Adrenal gland (tissue), 12 donors: ENCODE results near the gene CPTP. TPM values are rescaled to one million over a fixed set of nuclear protein-coding genes. Genes with fewer than 3 reads are reported as not detected.

Experiments used
- DNase-seq, 7 donors: peaks; one replicate each; pipeline ENCODE4 v3.0.0-alpha.2; 2019 to 2020
- H3K27ac ChIP-seq, 5 donors: fragments of 200-600 bp; sonication (generic) in 4 of 5; 1 replicate in 3 of 5; 2 replicates in 2 of 5; pipeline versions ENCODE4 v1.5.1 to v1.8.0; 2016 to 2020; ENCODE audit warnings: mild to moderate bottlenecking in 1 of 5
- H3K27me3 ChIP-seq: fragments of 200-600 bp; 2 replicates; pipeline ENCODE4 v1.8.0; 2021
- H3K36me3 ChIP-seq, 2 donors: fragments of 200-600 bp; replicated peaks in 1 of 2; 1 replicate in 1 of 2; 2 replicates in 1 of 2; pipeline versions ENCODE4 v1.5.1 to v1.8.0; 2018 to 2022
- H3K4me1 ChIP-seq, 2 donors: fragments of 200-600 bp; replicated peaks in 1 of 2; 1 replicate in 1 of 2; 2 replicates in 1 of 2; pipeline versions ENCODE4 v1.5.1 to v1.8.0; 2018 to 2021
- H3K4me3 ChIP-seq, 4 donors: fragments of 200-600 bp; sonication (generic) in 3 of 4; one replicate each; pipeline ENCODE4 v1.5.1; 2016 to 2018
- H3K9me3 ChIP-seq, 3 donors: fragments of 200-600 bp; sonication (generic) in 1 of 3; replicated peaks in 1 of 3; 1 replicate in 2 of 3; 2 replicates in 1 of 3; pipeline versions ENCODE4 v1.5.1 to v1.8.0; 2016 to 2021
- CTCF ChIP-seq, 6 experiments: fragments of 450-650 bp in 4 of 6; fragments of 200-600 bp in 2 of 6; sonication (generic) in 1 of 6; IDR thresholded peaks; 1 replicate in 5 of 6; 2 replicates in 1 of 6; pipeline versions ENCODE4 v1.5.1 to v1.8.0; 2016 to 2021; ENCODE audit warnings: antibody characterized with exemption in 6 of 6, mild to moderate bottlenecking in 2 of 6, moderate library complexity in 1 of 6
- POLR2A ChIP-seq, 2 donors: fragments of 450-650 bp; IDR thresholded peaks; one replicate each; pipeline ENCODE4 v1.6.1; 2017; ENCODE audit warnings: antibody characterized with exemption in 2 of 2, mild to moderate bottlenecking in 2 of 2, moderate library complexity in 1 of 2
- WGBS, 4 donors: extraction: QIAGEN DNeasy Blood & Tissue Kit in 2 of 4; methylation state at CpG; one replicate each; pipeline versions ENCODE4 v1.1.5 to v1.1.7; 2013 to 2017; 5-methylcytosine and 5-hydroxymethylcytosine counted together
- intact Hi-C, 2 donors: fragments of 100-400 bp; cut with DNase I; formaldehyde crosslinking; loops; one replicate each; pipeline versions ENCODE4 v1.14.1 to v1.15.0; 2022 to 2023
- polyA plus RNA-seq, 3 donors: library from polyadenylated mRNA; stranded (reverse); fragments of 200-250 nt in 2 of 3; fragments of 350-450 nt in 1 of 3; fragmentation: Illumina TruSeq in 1 of 3; extraction: RNeasy Lipid Tissue Mini Kit (QIAGEN cat#74804) in 1 of 3; gene quantifications; one replicate each; pipeline ENCODE4 v1.2.3, GENCODE V29; 2013 to 2014
- total RNA-seq, 9 donors: library from RNA; depleted of rRNA in 4 of 9; stranded (reverse); fragments of >200 nt in 4 of 9; fragments of 120-200 nt in 1 of 9; fragmentation: NEBNext Ultra II Directional in 1 of 9; extraction: Animal tissue kit (Norgen Biotek cat#: 25700) in 1 of 9; gene quantifications; one replicate each; pipeline versions ENCODE4 v1.1.0 to v1.2.4, GENCODE V29; 2013 to 2023
- donor health status: healthy with polysubstance abuse.
- donor health status: Bipolar disorder and iron deficiency.
- donor health status: DM: yes; HTN: yes; CAD: no.
- donor health status: DM: no; HTN: no; CAD: no.
- donor health status: DM: no; HTN: no; CAD: no.
- donor health status: DM: yes; HTN: yes; CAD: no.

Gene CPTP
- total and polyA plus RNA-seq, 12 donors, result 2.9 to 53.0 (median 29.0) TPM

- H3K36me3 ChIP-seq, result peaks cover 0 to 19% of the 10 kb centered on the region in 2 donors
- H3K27me3 ChIP-seq, result no peaks in the 10 kb centered on the region
- H3K9me3 ChIP-seq, result no peaks in the 10 kb centered on the region
- no peak within 1 kb of the TSS for H3K4me3 ChIP-seq
- no peak within 1 kb of the TSS for H3K27ac ChIP-seq
- peaks cover 0 to 14% of the 10 kb centered on the region in 2 donors for H3K4me1 ChIP-seq
- TF ChIP-seq POLR2A (IDR thresholded peaks at IDR 0.05), result no peak
- no peak for TF ChIP-seq CTCF (IDR thresholded peaks at IDR 0.05)
- DNase-seq, result peak in 3 of 7 donors; percentile 49 to 67 (median 61)
- intact Hi-C loops, result no loop called here
- WGBS, 4 donors, result 52 to 71% (median 55%) methylated on average over 11 to 41 of the region's 41 CpGs
Measured at GRCh38 chr1:1331068-1331965, 6.7 kb downstream of the CPTP start, which contains the start of gene TAS1R3. Gene TAS1R3 (plus strand): TSS chr1:1331280. CDS start chr1:1331346, 66 bp downstream.

GRCh38 chr1:1332031-1332755 is 7.6 kb downstream of the CPTP start:
- DNase-seq, result no peak
- Histone ChIP-seq H3K27me3 (no peaks in the 10 kb centered on the region), H3K4me3 (no peak overlapping the region), H3K9me3 (no peaks in the 10 kb centered on the region), H3K4me1 (peaks cover 0 to 12% of the 10 kb centered on the region in 2 donors), H3K27ac (no peak overlapping the region), H3K36me3 (peaks cover 0 to 14% of the 10 kb centered on the region in 2 donors)
- TF ChIP-seq CTCF (IDR thresholded peaks at IDR 0.05) (no peak), POLR2A (IDR thresholded peaks at IDR 0.05) (no peak)
- WGBS, 4 donors, result 79 to 93% (median 81%) methylated on average over 16 to 57 of the region's 57 CpGs
- intact Hi-C loops, result no loop called here

GRCh38 chr1:1332774-1333480 is 8.3 kb downstream of the CPTP start:
- no peak for TF ChIP-seq POLR2A (IDR thresholded peaks at IDR 0.05)
- no peak for TF ChIP-seq CTCF (IDR thresholded peaks at IDR 0.05)

More at GRCh38 chr1:1332774-1333480, 8.3 kb downstream of the CPTP start:
- Histone ChIP-seq H3K36me3 (peaks cover 0 to 8% of the 10 kb centered on the region in 2 donors), H3K27me3 (no peaks in the 10 kb centered on the region), H3K4me1 (peaks cover 0 to 12% of the 10 kb centered on the region in 2 donors), H3K4me3 (no peak overlapping the region), H3K9me3 (no peaks in the 10 kb centered on the region), H3K27ac (no peak overlapping the region)
- intact Hi-C loops, result no loop called here
- WGBS, 4 donors, result 64 to 74% (median 66%) methylated on average over 7 to 48 of the region's 48 CpGs
- DNase-seq, result peak in 1 of 7 donors; percentile 48
